Ecto neural progenitor cell (in vitro differentiated cells): ENCODE measurements around the gene RAD52.
"Not testable (repeated sequence)": the region's sequence is repeated elsewhere in the genome, so short reads cannot be mapped to it uniquely, and the experiment has no call there.

Experiments
- DNase-seq: peaks from one replicate; pipeline ENCODE4 v3.0.0-alpha.2; 2018; ENCODE audit warnings: low spot score

The RAD52 gene

DNA sequence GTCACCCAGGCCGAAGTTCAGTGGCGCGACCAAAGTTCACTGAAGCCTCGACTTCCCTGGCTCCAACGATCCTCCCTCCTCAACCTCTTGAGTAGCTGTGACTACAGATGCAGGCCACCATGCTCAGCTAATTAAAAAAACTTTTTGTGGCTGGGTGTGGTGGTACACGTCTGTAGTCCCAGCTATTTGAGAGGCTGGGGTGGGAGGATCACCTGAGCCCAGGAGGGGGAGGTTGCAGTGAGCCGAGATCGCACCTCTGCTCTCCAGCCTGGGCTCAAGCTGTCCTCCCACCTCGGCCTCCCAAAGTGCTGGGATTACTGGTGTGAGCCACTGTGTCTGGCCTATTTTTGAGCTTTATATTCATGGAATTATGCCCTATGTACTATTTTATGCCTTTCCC is 18.1 kb upstream of the RAD52 start:
- DNase-seq = no peak

DNA sequence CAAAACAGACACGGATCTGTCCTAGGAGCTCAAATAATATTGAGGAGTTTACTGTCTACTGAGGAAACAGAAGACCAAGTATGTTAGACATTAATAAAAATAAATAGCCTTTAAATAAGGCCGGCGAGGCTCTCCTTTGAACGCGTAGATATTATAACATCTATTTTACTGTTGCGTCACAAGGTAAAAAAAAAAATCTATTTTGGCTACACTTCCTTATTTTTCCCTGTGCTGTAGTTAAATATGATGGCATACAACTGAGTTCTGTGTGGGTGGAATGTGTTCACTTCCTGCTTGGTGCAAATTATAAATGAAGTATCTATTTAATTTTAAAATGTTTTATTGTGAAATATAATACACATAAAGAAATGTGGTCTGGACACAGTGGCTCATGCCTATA is 17.2 kb upstream of the RAD52 start:
- DNase-seq = no peak

DNA sequence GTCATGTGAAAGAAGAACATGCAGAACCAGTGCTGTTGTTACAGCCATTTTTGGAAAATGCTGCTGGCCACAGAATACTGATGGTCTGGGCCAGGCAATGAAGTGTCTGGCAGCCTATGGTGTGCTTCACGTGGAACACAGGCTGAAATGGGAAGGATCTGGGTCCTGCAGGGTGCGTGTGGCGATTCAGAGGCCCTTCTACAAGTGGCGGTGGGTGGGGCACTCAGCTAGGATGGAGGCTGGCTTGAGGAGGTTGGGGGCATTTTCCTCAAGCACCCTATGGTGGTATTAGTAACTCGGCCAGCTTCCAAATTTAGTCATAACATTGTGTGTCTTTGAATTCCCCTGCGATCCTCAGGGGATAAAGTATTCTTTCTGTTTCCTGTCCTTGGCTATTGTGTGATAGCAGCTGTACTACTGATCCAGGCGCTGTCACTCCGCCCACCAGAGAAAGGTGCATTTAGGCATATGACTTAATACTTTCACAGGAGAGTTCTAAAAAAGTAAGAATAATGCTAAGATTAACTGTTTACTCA is 9.2 kb upstream of the RAD52 start:
- DNase-seq = no peak

DNA sequence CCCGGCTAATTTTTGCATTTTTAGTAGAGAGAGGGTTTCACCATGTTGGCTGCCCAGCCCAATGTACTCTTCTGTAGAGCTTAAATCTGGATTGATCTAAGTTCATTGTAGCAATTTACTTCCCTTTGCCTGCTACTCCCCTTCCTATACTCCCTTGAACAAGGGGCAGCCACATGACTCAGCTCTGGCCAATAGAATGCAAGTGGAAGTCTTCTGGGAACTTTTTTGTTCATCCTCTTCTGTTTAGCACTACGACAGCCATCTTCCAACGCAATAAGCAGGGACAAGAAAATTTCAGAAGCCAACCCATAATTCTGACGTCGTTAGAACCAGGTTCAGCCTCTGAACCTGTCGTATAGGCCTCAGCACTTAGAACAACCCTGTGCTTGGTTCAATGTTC is 6.4 kb upstream of the RAD52 start:
- no peak for DNase-seq

DNA sequence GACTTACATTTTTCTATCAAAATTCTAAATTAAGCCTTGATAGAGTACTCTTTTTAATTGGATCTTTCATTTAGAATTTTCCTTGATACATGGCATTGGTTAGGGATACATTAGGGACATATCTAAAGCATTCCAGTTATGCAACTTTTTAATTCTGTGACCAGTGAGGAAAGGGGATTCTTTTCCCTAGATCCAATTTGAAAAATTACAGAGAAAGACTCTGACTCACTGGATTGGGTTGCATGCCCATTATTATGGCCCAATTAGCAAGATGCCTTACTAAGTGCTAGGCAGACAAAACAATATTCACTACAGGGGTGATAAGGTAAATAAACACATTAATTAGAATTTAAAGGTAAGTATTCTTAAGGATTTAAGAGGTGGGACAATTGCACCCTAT is 5.2 kb upstream of the RAD52 start:
- no peak for DNase-seq

DNA sequence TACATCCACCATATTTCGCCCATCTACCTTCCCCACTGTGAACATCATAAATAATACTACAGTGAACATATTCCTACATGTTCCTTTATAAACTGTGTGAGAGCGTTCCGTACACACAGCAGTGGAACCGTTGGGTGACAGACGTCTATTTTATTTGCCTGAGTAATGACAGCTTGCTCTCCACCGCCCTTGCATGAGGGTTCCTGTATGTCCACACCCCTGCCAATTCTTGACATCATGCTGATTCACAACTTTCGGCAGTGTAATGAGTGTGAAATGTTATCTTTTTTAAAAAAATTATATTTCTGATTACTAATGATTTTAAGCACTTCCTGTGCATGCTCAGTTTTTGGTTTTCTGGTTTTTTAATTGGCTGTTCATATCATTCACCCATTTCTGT is 4.3 kb upstream of the RAD52 start:
- DNase-seq = no peak

DNA sequence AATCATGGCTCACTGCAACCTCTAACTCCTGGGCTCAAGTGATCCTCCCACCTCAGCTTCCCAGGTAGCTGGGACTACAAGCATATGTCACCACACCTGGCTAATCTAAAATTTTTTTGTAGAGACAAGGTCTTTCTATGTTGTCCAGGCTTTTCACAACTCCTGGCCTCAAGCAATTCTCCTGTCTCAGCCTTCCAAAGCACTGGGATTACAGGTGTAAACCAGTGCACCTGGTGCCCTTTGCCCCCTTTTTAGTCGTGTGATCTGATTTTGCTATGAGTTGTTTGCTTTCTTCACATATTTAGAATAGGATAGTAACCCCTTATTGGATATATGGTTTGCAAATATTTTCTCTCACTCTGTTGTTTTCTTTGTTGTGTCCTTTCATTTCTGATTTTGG is 1.7 kb upstream of the RAD52 start:
- no peak for DNase-seq

DNA sequence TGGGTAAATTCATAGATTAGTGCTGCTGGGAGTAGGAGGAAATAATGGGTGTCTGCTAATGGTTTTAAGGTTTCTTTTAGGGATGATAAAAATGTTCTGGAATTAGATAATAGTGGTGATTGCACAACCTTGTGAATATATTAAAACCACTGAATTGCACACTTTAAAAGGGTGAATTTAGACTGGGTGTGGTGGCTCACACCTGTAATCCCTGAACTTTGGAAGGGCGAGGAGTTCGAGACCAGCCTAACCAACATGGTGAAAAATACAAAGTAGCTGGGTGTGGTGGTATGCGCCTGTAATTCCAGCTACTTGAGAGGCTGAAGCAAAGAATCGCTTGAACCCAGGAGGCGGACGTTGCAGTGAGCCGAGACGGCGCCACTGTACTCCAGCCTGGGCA is 1.3 kb downstream of the RAD52 start:
- no peak for DNase-seq

DNA sequence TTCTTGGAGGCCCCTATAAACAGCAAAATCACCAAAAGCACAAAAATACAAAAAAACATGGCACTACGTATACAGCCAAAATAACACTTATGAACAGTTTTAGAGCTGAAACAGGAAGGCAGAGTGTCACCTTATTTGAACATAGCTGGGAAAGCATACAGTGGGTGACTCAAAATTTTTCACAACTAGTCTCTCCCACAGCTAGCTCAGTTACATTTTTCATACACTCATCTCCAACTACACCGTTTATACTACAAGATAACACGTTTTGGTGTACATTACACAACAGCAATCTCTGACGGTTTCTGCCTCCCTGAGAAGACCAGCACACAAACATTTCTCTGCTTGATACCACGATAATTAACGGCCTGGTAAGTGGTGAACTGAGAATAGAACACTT is 2.9 kb downstream of the RAD52 start:
- no peak for DNase-seq

DNA sequence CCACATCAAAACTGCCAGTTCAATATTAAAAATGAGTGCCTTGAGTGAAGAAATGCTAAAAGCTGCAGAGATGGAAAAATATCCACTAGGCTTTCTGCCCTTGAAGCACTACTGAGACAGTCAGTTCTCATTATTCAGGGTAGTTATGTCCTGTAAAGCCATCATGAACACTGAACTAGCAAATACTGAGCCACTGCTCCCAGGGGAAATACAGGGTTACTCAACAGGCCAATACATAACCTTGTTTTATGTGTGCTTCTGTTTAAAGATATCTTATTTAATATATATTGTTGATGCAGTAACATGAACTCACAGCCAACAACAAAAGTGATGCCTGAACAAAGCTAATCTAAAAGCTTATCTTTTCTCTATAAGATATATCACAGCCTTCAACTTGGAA is 3.3 kb downstream of the RAD52 start:
- DNase-seq = no peak

DNA sequence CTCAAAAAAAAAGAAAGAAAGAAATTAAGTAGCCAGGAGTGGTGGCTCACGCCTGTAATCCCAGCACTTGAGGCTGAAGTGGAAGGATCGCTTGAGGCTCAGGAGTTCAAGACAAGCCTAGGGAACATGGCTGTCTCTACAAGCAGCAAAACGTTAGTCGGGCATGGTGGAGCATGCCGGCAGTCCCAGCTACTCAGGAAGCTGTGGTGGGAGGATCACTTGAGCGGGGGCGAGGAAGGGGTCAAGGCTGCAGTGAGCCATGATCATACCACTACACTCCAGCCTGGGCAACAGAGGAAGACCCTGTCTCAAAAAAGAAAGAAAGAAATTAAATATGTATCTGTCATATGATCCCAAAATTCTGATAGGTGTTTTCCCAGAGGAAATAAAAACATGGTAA is 5.3 kb downstream of the RAD52 start:
- no peak for DNase-seq

DNA sequence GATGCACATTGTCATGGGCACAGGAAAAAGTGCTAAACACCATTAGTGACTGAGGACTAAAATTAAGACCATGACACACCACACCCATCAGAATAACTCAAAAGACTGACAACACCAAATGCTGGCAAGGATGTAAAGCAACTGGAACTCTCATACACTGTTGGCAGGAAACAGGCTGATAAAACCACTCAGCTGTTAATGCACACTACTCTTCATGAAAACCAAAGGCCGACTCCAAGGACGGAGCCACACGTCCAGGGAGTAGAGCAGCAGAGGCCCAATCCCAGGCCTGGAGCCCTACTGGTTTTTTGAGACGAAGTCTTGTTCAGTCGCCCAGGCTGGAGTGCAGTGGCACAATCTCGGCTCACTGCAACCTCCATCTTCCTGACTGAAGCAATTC is 6.4 kb downstream of the RAD52 start:
- DNase-seq = no peak

DNA sequence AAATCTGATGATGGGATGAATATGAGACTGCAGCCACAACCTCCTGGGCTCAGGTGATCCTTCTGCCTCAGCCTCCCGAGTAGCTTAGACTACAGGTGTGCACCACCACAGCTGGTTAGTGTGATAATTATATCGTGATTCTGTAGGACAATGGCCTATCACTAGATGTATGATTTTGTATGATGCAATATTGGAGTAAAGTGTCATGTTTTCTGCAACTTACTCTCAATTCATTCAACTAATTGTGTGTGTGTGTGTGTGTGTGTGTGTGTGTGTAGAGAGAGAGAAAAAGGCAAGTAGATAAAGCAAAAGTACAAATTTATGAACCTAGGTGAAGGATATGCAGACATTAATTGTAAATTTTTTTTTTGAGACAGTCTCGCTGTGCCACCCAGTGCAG is 10.7 kb downstream of the RAD52 start:
- DNase-seq = no peak

DNA sequence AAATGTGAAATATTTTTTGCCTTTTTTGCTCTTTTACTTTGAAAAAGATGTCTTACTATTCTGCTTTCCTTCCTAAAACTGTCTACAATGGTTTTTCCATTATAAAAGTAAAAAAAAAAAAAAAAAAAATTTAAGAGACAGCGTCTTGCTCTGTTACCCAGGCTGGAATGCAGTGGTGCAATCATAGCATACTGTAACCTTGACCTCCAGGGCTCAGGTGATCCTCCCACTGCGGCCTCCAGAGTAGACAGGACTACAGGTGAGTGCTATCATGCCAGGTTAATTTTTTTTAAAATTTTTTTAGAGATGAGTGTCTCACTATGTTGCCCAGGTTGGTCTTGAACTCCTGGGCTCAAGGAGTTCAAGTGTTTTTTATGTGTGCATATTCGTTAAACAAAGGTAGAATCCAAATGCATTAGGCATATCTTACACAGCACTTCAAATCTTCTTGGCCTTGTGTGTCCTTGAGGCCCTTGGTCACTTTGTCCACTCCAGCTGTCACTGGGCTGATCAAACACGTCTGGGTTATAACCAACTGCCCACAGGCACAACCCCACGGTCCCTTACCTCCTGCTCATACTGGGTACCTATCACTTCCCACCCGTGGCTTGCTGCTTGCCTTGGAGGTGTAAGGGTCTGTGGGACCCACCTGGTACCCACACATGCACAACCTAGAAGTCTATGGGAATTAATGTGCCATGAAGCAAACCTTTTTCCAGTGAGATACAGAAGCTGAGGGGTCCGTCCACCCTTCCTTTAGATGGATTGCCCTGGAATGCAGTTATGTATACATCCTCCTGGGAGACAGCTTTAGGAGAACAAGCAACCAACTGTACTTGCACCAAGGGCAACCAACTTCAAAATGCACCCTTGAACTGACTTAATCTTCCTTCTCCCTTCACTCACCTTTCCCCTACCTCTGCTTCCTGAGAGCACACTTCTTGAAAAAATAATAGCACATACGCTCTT is 12.8 kb downstream of the RAD52 start:
- DNase-seq = no peak

DNA sequence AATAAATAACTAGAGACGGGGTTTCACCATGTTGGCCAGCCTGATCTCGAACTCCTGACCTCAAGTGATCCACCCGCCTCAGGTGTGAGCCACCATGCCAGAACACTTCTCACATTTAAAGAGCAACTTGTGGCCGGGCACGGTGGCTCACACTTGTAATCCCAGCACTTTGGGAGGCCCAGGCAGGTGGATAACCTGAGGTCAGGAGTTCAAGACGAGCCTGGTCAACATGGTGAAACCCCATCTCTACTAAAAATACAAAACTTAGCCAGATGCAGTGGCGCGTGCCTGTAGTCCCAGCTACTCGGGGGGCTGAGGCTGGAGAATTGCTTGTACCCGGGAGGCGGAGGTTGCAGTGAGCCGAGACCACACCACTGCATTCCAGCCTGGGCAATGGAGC is 13.6 kb downstream of the RAD52 start:
- DNase-seq = not testable (repeated sequence)

DNA sequence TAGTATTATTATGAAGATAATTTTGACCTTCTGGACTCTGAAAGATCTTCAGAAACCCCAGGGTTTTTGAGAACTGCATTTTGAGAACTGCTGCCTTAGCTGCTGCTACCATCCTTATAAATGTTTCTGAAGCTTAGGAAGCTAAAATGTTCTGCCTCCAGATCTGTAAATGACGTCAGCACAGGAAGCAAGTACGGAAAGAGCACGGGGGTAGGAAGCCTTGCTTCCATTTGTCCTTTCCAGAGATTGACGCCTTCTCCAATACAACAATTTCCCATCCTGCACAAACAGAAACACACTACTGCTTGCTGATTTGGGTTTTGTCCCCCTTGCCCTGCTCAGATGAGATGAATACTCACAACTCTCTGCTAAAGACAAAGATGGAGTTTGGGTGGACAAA is 17.9 kb downstream of the RAD52 start:
- no peak for DNase-seq

DNA sequence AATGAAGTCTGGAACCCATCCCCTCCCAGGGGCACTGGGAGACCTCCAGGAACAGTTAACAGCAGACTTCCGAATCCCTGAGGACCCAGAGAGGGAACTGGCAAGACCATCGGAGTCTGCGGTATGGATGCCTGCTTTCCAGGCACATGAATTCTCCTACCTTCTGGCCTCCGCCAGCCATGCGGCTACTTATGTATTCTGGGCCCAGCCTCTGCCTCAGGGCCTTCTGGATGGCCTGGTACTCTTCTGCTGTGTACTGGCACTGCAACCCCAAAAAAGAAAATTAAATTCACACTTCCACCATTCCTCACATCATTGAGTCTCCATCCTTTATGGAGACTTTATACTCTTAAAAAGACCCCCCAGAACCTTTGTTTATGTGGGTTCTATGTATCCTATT is 18.4 kb downstream of the RAD52 start:
- no peak for DNase-seq

DNA sequence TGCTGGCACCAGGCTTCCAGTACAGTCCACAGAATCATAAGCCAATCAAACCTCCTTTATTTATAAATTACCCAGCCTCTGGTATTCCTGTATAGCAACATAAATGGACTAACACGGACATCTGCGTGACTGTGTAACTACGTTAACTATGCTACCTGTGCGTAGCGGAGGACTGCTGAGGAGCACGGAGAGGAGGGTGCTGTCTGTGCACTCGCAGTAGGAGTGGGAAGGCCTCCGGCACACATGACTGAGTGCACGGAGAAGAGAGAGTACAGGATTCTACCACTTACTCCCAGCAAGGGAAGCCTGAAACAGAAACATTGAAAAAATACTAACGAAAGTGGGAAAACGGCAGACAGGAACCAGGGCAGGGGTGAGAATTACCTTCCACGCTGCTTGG is 22.9 kb downstream of the RAD52 start:
- DNase-seq = no peak

DNA sequence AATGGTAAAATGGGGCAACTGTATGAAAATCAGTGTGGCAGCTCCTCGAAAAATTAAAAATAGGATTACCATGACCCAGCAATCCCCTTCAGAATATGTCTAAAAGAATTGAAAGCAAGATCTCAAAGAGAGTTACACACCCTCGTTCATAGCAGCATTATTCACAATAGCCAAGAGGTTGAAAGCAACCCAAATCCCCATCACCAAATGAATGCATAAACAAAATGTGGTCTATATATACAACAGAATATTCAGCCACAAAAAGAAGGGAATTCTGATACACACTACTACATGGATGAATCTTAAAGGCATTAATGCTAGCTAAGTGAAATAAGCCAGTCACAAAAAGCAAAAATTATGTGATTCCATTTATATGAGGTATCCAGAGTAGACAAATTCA is 27.2 kb downstream of the RAD52 start:
- DNase-seq = no peak

DNA sequence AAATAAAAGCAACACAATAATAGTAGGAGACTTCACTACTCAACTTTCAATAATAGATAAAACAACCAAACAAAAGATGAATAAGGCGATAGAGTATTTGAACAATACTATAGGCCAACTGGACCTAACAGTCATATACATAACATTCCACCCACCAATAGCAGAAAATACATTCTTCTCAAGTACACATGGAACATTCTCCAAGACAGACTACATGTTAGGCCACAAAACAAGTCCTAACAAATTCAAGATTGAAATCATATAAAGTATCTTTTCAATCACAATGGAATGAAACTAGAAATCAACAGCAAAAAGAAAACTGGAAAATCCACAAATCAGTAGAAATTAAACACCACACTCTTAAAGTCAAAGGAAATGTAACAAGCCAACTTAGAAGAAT is 28.8 kb downstream of the RAD52 start:
- DNase-seq = no peak

DNA sequence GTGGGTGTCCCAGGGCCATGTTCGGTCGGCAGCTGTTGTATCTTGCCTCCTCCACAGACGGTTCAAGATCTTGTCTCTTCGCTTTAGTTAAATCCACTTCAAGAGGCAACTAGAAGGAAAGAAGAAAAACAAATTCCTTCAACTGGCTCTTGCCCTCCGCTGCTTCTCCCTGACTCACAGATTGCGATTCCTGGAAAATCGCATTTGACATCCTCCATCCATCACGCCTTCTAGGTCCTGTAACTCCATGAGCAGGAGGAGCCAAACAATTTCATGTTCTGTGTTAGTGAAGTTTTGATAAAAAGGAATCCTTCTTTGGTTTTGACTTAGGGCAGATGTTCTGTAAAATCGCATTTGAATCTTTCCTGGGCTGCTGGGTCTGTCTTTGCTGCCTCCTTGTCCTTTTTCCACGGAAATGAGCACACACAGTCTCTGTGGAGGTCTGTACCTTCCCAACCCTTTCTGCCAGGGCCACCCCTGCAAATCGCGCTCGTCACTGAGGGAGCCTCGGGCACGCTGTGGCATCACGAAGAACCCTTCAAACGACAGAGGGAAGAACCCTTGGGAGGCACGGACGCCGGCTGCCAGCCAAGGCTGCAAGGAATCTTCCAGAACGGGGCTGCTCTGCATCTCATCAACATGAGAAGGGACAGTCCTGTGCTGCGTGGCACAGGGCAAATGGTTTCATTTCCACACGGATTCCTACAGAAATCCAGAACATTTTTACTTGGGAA is 32.6 kb downstream of the RAD52 start:
- DNase-seq = no peak

DNA sequence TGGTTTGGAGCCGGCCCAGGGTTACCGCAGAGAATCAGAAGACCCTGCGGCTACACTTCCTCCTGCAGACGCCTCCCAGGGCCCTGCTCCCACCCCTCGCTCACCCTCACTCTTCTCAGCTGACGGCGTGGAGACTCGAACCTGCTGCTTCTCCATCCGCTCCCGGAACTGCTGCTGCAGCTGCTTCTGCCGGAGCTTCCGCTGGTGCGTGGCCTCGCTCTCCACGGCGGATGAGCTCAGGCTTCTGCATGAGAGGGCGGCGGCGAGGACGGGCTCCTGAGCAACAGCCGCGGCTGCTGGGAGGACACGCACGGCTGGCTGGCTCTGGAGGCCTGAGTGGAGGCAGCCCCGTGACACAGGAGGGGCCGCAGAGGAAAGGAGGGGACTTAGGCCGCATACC is 33.3 kb downstream of the RAD52 start:
- DNase-seq = no peak

DNA sequence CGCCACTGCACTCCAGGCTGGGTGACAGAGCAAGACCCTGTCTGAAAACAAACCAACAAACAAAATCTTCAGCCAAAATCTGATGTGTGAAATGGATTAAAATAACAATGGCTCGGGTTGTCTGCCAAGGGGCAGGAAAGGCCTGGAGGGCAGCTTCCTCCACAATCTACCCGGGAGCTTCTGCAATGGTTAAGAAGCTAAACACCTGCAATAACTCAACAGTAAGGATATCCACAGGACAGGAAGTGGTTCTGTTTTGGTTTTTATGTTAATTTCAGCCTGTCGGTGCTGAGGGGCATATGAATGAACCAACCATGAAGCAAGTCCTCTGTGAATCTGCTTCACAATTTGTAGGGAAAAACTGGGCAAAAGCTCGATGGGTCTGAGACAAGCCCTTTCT is 34.4 kb downstream of the RAD52 start:
- no peak for DNase-seq
